SK-N-SH (cell line): Measurements from ENCODE around the gene TSACC. TPM values are rescaled to one million over a fixed set of nuclear protein-coding genes. Genes with fewer than 3 reads are reported as not detected.

ENCODE experiments used
- CTCF ChIA-PET: fragments of 300-600, 350-600 bp; formaldehyde crosslinking; extraction: SDS; loops from one replicate; lab custom pipeline; 2021; lab: Yijun Ruan, JAX
- POLR2A ChIA-PET: fragments of 350-600 bp; sonication (Branson Sonifier 250); formaldehyde crosslinking; extraction: SDS; loops from one replicate; lab custom pipeline; 2020; ENCODE audit warnings: antibody characterized with exemption, inconsistent platforms; lab: Yijun Ruan, JAX
- DNase-seq: peaks from one replicate; pipeline ENCODE4 v3.0.0; 2012
- H2AFZ ChIP-seq: fragments of 200-600 bp; sonication (generic); 2 replicates; pipeline ENCODE4 v1.8.1; 2016; ENCODE audit warnings: antibody characterized with exemption, mild to moderate bottlenecking, low read depth
- H3F3A ChIP-seq: fragments of 200-600 bp; sonication (generic); replicated peaks from 2 replicates; pipeline ENCODE3; 2016; ENCODE audit warnings: antibody characterized with exemption, mild to moderate bottlenecking; ENCODE audit not compliant: insufficient read depth
- H3K27ac ChIP-seq, 2 experiments: fragments of 200-500 bp in 1 of 2; fragments of 200-600 bp in 1 of 2; sonication (Bioruptor generic) in 1 of 2; sonication (generic), shearing (Covaris generic) in 1 of 2; 2 replicates each; pipeline versions ENCODE4 v1.5.1 to v1.6.1; 2014 to 2016; ENCODE audit warnings: low read depth in 2 of 2, inconsistent platforms in 1 of 2, low read length in 1 of 2, mild to moderate bottlenecking in 1 of 2, mixed read lengths in 1 of 2
- H3K27me3 ChIP-seq: fragments of 200-600 bp; sonication (generic), shearing (Covaris generic); 2 replicates; pipeline ENCODE4 v1.6.1; 2016; ENCODE audit warnings: mixed run types; ENCODE audit not compliant: insufficient read depth
- H3K36me3 ChIP-seq, 2 experiments: fragments of 200-500 bp in 1 of 2; fragments of 200-600 bp in 1 of 2; sonication (Bioruptor generic) in 1 of 2; sonication (generic) in 1 of 2; replicated peaks in 1 of 2; 2 replicates each; pipeline versions ENCODE3 to v1.5.1; 2014 to 2016; ENCODE audit warnings: low read length in 1 of 2, mild to moderate bottlenecking in 1 of 2; ENCODE audit not compliant: insufficient read depth in 2 of 2, control insufficient read depth in 1 of 2
- H3K4me1 ChIP-seq, 2 experiments: fragments of 200-500 bp in 1 of 2; fragments of 200-600 bp in 1 of 2; sonication (Bioruptor generic) in 1 of 2; sonication (generic), shearing (Covaris generic) in 1 of 2; 2 replicates each; pipeline versions ENCODE4 v1.5.1 to v1.6.1; 2014 to 2016; ENCODE audit warnings: low read depth in 1 of 2, low read length in 1 of 2, mixed run types in 1 of 2; ENCODE audit not compliant: insufficient read depth in 2 of 2, control insufficient read depth in 1 of 2
- H3K4me2 ChIP-seq: fragments of 200-600 bp; sonication (generic), shearing (Covaris generic); 2 replicates; pipeline ENCODE4 v1.6.1; 2017; ENCODE audit warnings: mixed run types
- H3K4me3 ChIP-seq, 2 experiments: fragments of 200-500 bp in 1 of 2; fragments of 200-600 bp in 1 of 2; sonication (Bioruptor generic) in 1 of 2; sonication (generic), shearing (Covaris generic) in 1 of 2; 2 replicates each; pipeline versions ENCODE4 v1.5.1 to v1.8.1; 2014 to 2016; ENCODE audit warnings: low read depth in 2 of 2, inconsistent platforms in 1 of 2, low read length in 1 of 2, mild to moderate bottlenecking in 1 of 2, mixed read lengths in 1 of 2, moderate library complexity in 1 of 2
- H3K79me2 ChIP-seq: fragments of 200-600 bp; sonication (generic); 2 replicates; pipeline ENCODE4 v1.8.1; 2017; ENCODE audit warnings: mild to moderate bottlenecking; ENCODE audit not compliant: insufficient read depth
- H3K9ac ChIP-seq: fragments of 200-600 bp; sonication (generic); 2 replicates; pipeline ENCODE4 v1.6.1; 2017; ENCODE audit warnings: mixed run types
- H3K9me2 ChIP-seq: fragments of 200-600 bp; sonication (generic); 2 replicates; pipeline ENCODE4 v1.6.1; 2017; ENCODE audit warnings: mixed run types
- H3K9me3 ChIP-seq: fragments of 200-600 bp; sonication (generic); 2 replicates; pipeline ENCODE4 v1.6.1; 2017; ENCODE audit warnings: mixed run types, mild to moderate bottlenecking, moderate library complexity
- H4K20me1 ChIP-seq: fragments of 200-600 bp; sonication (generic); 2 replicates; pipeline ENCODE4 v1.6.1; 2017; ENCODE audit warnings: mild to moderate bottlenecking, mixed run types; ENCODE audit not compliant: insufficient read depth
- EP300 ChIP-seq, 2 experiments: IDR thresholded peaks; 2 replicates each; pipeline versions ENCODE4 v1.4.0 to v1.6.1; 2012; ENCODE audit warnings: borderline replicate concordance in 1 of 2, low read depth in 1 of 2, low read length in 1 of 2
- EZH2phosphoT487 ChIP-seq: fragments of 200-600 bp; sonication (generic); IDR thresholded peaks from 2 replicates; pipeline ENCODE4 v1.6.1; 2017; ENCODE audit warnings: low read depth, mixed run types, mild to moderate bottlenecking, antibody characterized with exemption, moderate library complexity, borderline replicate concordance
- GABPA ChIP-seq: IDR thresholded peaks from 2 replicates; pipeline ENCODE4 v1.4.0; 2012; ENCODE audit warnings: low read depth, mild to moderate bottlenecking
- JUND ChIP-seq: IDR thresholded peaks from 2 replicates; pipeline ENCODE4 v1.4.0; 2012
- MEF2A ChIP-seq: IDR thresholded peaks from 2 replicates; pipeline ENCODE4 v1.4.0; 2012; ENCODE audit warnings: low read depth, borderline replicate concordance
- MXI1 ChIP-seq: IDR thresholded peaks from 2 replicates; pipeline ENCODE4 v1.6.1; 2012; ENCODE audit warnings: mild to moderate bottlenecking, low read depth, low read length, improper control_type of control experiment
- NFIC ChIP-seq: IDR thresholded peaks from 2 replicates; pipeline ENCODE4 v1.4.0; 2012; ENCODE audit warnings: borderline replicate concordance
- NRF1 ChIP-seq: IDR thresholded peaks from 2 replicates; pipeline ENCODE4 v1.6.1; 2012; ENCODE audit warnings: low read depth, mild to moderate bottlenecking, low read length
- RXRA ChIP-seq: IDR thresholded peaks from 2 replicates; pipeline ENCODE4 v1.4.0; 2012; ENCODE audit warnings: low read depth, mild to moderate bottlenecking, borderline replicate concordance
- SIN3A ChIP-seq: IDR thresholded peaks from 2 replicates; pipeline ENCODE4 v1.6.1; 2012; ENCODE audit warnings: low read depth, mild to moderate bottlenecking, low read length, moderate library complexity, borderline replicate concordance
- SMC3 ChIP-seq: IDR thresholded peaks from 2 replicates; pipeline ENCODE4 v1.6.1; 2012; ENCODE audit warnings: low read depth, low read length, improper control_type of control experiment
- TAF1 ChIP-seq: IDR thresholded peaks from 2 replicates; pipeline ENCODE4 v1.6.1; 2012; ENCODE audit warnings: low read depth, mild to moderate bottlenecking, low read length, moderate library complexity, borderline replicate concordance
- TCF12 ChIP-seq: IDR thresholded peaks from 2 replicates; pipeline ENCODE4 v1.4.0; 2012
- TEAD4 ChIP-seq: IDR thresholded peaks from 2 replicates; pipeline ENCODE4 v1.4.0; 2012; ENCODE audit warnings: mild to moderate bottlenecking, borderline replicate concordance; ENCODE audit not compliant: insufficient read depth
- YY1 ChIP-seq: IDR thresholded peaks from 2 replicates; pipeline ENCODE4 v1.4.0; 2012; ENCODE audit warnings: low read depth, mild to moderate bottlenecking
- WGBS: methylation state at CpG from one replicate; pipeline ENCODE4 v1.1.6; 2017; ENCODE audit warnings: low lambda C conversion rate; 5-methylcytosine and 5-hydroxymethylcytosine counted together
- polyA plus RNA-seq, 3 experiments: library from polyadenylated mRNA; depleted of rRNA; stranded (reverse); fragments of >200 nt; gene quantifications; 2 replicates each; pipeline ENCODE4 v1.2.3, GENCODE V29; 2012
- TF ChIP-seq, protein P1 (sequence below): IDR thresholded peaks from 2 replicates; pipeline ENCODE4 v1.4.0; 2012; ENCODE audit warnings: low read depth
- TF ChIP-seq, protein P2 (sequence below): fragments of 200-600 bp; sonication (generic); IDR thresholded peaks from 2 replicates; pipeline ENCODE4 v1.6.1; 2017; ENCODE audit warnings: antibody characterized with exemption, mild to moderate bottlenecking, moderate library complexity
- TF ChIP-seq, protein P3 (sequence below): fragments of 150-350 bp; IDR thresholded peaks from 2 replicates; pipeline ENCODE4 v1.6.1; 2017; ENCODE audit warnings: antibody characterized with exemption, low read length, low read depth, borderline replicate concordance

The TSACC gene
- polyA plus RNA-seq, 1 of the 3 experiments (the other 2 are of a cell fraction), result 1.5 TPM

DNA sequence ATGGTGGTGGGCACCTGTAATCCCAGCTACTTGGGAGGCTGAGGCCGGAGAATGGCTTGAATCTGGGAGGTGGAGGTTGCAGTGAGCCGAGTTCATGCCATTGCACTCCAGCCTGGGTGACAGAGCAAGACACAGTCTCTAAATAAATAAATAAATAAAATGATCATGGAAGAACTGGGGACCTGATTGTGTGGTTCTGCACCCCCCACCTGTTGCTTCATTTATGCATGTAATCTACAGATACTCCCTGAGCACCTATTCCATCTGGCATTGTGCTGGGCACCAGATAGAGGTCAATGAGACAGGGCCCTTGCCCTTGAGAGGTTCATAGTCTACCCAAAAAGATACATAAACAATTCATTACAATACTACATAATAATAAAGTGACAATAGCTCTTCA lies 19.7 kb downstream of the TSACC start:
- ChIA-PET CTCF (interaction anchor here (0.8 to 2.4 kb wide), 4 partner anchors 13 to 87 kb away, joined by 5 to 21 read pairs (median 13); no protein-coding TSS in a partner anchor), POLR2A (no interaction called here)
- WGBS, result 53% methylated on average over 2 of the region's 2 CpGs
- Histone ChIP-seq H3K4me1 (no peaks in the 10 kb centered on the region; a peak in 1 of 4 replicates), H3K9me3 (no peaks in the 10 kb centered on the region), H3K27ac (no peak overlapping the region), H3K9me2 (no peaks in the 10 kb centered on the region), H4K20me1 (no peaks in the 10 kb centered on the region), H3K79me2 (no peaks in the 10 kb centered on the region), H3K4me2 (no peak overlapping the region), H3K27me3 (peaks cover 5% of the 10 kb centered on the region; the same call in 1 of the 2 replicates), H3K4me3 (no peak overlapping the region), H3F3A (no peaks in the 10 kb centered on the region), H2AFZ (no peak overlapping the region), H3K9ac (no peak overlapping the region), H3K36me3 (no peaks in the 10 kb centered on the region)
- no peak for DNase-seq
- TF ChIP-seq GABPA (no peak), YY1 (no peak), MEF2A (no peak), JUND (no peak), NFIC (no peak), SIN3A (no peak), NRF1 (no peak), EZH2phosphoT487 (no peak), SMC3 (no peak), EP300 (IDR thresholded peaks at IDR 0.05; ENCODE audit: borderline replicate concordance in 1 of 2, low read depth in 1 of 2, low read length in 1 of 2) (no peak), TCF12 (no peak), TAF1 (no peak), MXI1 (no peak), TEAD4 (no peak), RXRA (no peak)
- TF ChIP-seq, protein P1, sequence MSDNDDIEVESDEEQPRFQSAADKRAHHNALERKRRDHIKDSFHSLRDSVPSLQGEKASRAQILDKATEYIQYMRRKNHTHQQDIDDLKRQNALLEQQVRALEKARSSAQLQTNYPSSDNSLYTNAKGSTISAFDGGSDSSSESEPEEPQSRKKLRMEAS, result no peak
- TF ChIP-seq, protein P2, sequence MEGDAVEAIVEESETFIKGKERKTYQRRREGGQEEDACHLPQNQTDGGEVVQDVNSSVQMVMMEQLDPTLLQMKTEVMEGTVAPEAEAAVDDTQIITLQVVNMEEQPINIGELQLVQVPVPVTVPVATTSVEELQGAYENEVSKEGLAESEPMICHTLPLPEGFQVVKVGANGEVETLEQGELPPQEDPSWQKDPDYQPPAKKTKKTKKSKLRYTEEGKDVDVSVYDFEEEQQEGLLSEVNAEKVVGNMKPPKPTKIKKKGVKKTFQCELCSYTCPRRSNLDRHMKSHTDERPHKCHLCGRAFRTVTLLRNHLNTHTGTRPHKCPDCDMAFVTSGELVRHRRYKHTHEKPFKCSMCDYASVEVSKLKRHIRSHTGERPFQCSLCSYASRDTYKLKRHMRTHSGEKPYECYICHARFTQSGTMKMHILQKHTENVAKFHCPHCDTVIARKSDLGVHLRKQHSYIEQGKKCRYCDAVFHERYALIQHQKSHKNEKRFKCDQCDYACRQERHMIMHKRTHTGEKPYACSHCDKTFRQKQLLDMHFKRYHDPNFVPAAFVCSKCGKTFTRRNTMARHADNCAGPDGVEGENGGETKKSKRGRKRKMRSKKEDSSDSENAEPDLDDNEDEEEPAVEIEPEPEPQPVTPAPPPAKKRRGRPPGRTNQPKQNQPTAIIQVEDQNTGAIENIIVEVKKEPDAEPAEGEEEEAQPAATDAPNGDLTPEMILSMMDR, result no peak
- TF ChIP-seq, protein P3, sequence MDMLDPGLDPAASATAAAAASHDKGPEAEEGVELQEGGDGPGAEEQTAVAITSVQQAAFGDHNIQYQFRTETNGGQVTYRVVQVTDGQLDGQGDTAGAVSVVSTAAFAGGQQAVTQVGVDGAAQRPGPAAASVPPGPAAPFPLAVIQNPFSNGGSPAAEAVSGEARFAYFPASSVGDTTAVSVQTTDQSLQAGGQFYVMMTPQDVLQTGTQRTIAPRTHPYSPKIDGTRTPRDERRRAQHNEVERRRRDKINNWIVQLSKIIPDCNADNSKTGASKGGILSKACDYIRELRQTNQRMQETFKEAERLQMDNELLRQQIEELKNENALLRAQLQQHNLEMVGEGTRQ, result no peak
